ENCODE data around the gene PDCD1. TPM values are rescaled to one million over a fixed set of nuclear protein-coding genes. Genes with fewer than 3 reads are reported as not detected.

PDCD1 gene
- total and polyA plus RNA-seq, 10 of the 15 experiments (the other 5 are each of a cell fraction or from before 2014, with no cell fraction given) = 0.62 to 6.4 (median 2.9) TPM; not detected in 2

GRCh38 chr2:241901500-241902351 is 43.0 kb upstream of the PDCD1 start:
- ChIA-PET SMC1A (ENCODE audit: uncharacterized antibody, unreplicated experiment) (no interaction called here), CTCF (no interaction called here), POLR2A (no interaction called here), RAD21 (ENCODE audit: unreplicated experiment) (no interaction called here)
- no peaks in the 10 kb centered on the region; the same call in 2 of the 3 replicates for H3K9me3 ChIP-seq (replicated peaks; ENCODE audit: control insufficient read depth, insufficient read depth, low read length)
- no peak overlapping the region for H3K9ac ChIP-seq (ENCODE audit: control insufficient read depth, insufficient read depth, low read length)
- in situ Hi-C loops (cut with MboI) = no loop called here
- FAIRE-seq (no peak), ATAC-seq (no peak), DNase-seq (ENCODE audit: low read depth, low spot score) (no peak)
- intact Hi-C loops (cut with micrococcal nuclease; ENCODE audit: unreplicated experiment) = no loop called here
- no peaks in the 10 kb centered on the region for H3K27me3 ChIP-seq (replicated peaks in 1 of 2; ENCODE audit: control insufficient read depth in 2 of 2, insufficient read depth in 2 of 2, low read length in 1 of 2)
- H3K4me1 ChIP-seq (ENCODE audit: control insufficient read depth, insufficient read depth, low read length) = no peaks in the 10 kb centered on the region
- H3K4me3 ChIP-seq = no peak overlapping the region
- BruUV-seq (replicated peaks) = no TSS peak
- 93% methylated on average over 43 of the region's 54 CpGs for WGBS (ENCODE audit: insufficient coverage, insufficient replicate concordance, low lambda C conversion rate, missing lambda C conversion rate)
- H3K27ac ChIP-seq (ENCODE audit: control insufficient read depth, insufficient read depth) = no peak overlapping the region
- no peak overlapping the region for H3K4me2 ChIP-seq (ENCODE audit: control insufficient read depth, insufficient read depth)
- no peaks in the 10 kb centered on the region; a peak in 1 of 4 replicates for H3K36me3 ChIP-seq (ENCODE audit: control insufficient read depth in 2 of 2, insufficient read depth in 2 of 2, low read length in 1 of 2)
- no peaks in the 10 kb centered on the region for H3K79me2 ChIP-seq (ENCODE audit: control insufficient read depth, insufficient read depth, low read length)
- no peak overlapping the region for H2AFZ ChIP-seq (ENCODE audit: control insufficient read depth, low read depth, low read length)
- TF ChIP-seq SMAD5 (IDR thresholded peaks at IDR 0.05; ENCODE audit: low read depth) (no peak), EGR1 (IDR thresholded peaks at IDR 0.05; ENCODE audit: borderline replicate concordance in 1 of 2, low read depth in 2 of 2, low read length in 2 of 2) (no peak), SREBF1 (IDR thresholded peaks at IDR 0.05; ENCODE audit: low read length) (no peak), NR2C1 (IDR thresholded peaks at IDR 0.05) (no peak)
- H4K20me1 ChIP-seq (ENCODE audit: control insufficient read depth, insufficient read depth) = no peaks in the 10 kb centered on the region

- ATAC-seq (no peak), FAIRE-seq (no peak), DNase-seq (ENCODE audit: low read depth, low spot score) (no peak)
- no peak overlapping the region for H3K9ac ChIP-seq (ENCODE audit: control insufficient read depth, insufficient read depth, low read length)
- H3K4me3 ChIP-seq = no peak overlapping the region
- H3K9me3 ChIP-seq (replicated peaks; ENCODE audit: control insufficient read depth, insufficient read depth, low read length) = no peaks in the 10 kb centered on the region; the same call in 2 of the 3 replicates
- CTCF ChIA-PET = no interaction called here
- SMC1A ChIA-PET (ENCODE audit: uncharacterized antibody, unreplicated experiment) = no interaction called here
- no TSS peak for BruUV-seq (replicated peaks)
- no peaks in the 10 kb centered on the region for H4K20me1 ChIP-seq (ENCODE audit: control insufficient read depth, insufficient read depth)
- H3K4me1 ChIP-seq (ENCODE audit: control insufficient read depth, insufficient read depth, low read length) = no peaks in the 10 kb centered on the region
- no peak overlapping the region for H3K27ac ChIP-seq (ENCODE audit: control insufficient read depth, insufficient read depth)
- POLR2A ChIA-PET = no interaction called here
- intact Hi-C loops (cut with micrococcal nuclease; ENCODE audit: unreplicated experiment) = no loop called here
- no peak overlapping the region for H3K4me2 ChIP-seq (ENCODE audit: control insufficient read depth, insufficient read depth)
- WGBS (ENCODE audit: insufficient coverage, insufficient replicate concordance, low lambda C conversion rate, missing lambda C conversion rate) = 91% methylated on average over 7 of the region's 21 CpGs
- H3K36me3 ChIP-seq (ENCODE audit: control insufficient read depth in 2 of 2, insufficient read depth in 2 of 2, low read length in 1 of 2) = no peaks in the 10 kb centered on the region; a peak in 1 of 4 replicates
- no peak overlapping the region for H2AFZ ChIP-seq (ENCODE audit: control insufficient read depth, low read depth, low read length)
- in situ Hi-C loops (cut with MboI) = no loop called here
- H3K27me3 ChIP-seq (replicated peaks in 1 of 2; ENCODE audit: control insufficient read depth in 2 of 2, insufficient read depth in 2 of 2, low read length in 1 of 2) = no peaks in the 10 kb centered on the region
- RAD21 ChIA-PET (ENCODE audit: unreplicated experiment) = no interaction called here
- H3K79me2 ChIP-seq (ENCODE audit: control insufficient read depth, insufficient read depth, low read length) = no peaks in the 10 kb centered on the region
- TF ChIP-seq STAT3 (IDR thresholded peaks at IDR 0.05; ENCODE audit: low read depth, low read length) = no peak
- TF ChIP-seq NR2C1 (IDR thresholded peaks at IDR 0.05) = no peak
- no peak for TF ChIP-seq ZNF274 (IDR thresholded peaks at IDR 0.05; ENCODE audit: insufficient read depth, insufficient read length)
- TF ChIP-seq YY1 (IDR thresholded peaks at IDR 0.05; ENCODE audit: low read depth, low read length) = no peak
- no peak for TF ChIP-seq BHLHE40 (IDR thresholded peaks at IDR 0.05; ENCODE audit: borderline replicate concordance in 1 of 2, low read depth in 2 of 2, low read length in 1 of 2)
- TF ChIP-seq NFYB (IDR thresholded peaks at IDR 0.05; ENCODE audit: insufficient read depth, low read depth, low read length) = no peak
- TF ChIP-seq BRCA1 (IDR thresholded peaks at IDR 0.05; ENCODE audit: low read depth, low read length) = no peak
- TF ChIP-seq ETV6 (conservative IDR thresholded peaks at IDR 0.05 in 1 of 2, IDR thresholded peaks at IDR 0.05 in 1 of 2; ENCODE audit: borderline replicate concordance in 1 of 2, low read depth in 1 of 2) = no peak
- no peak for TF ChIP-seq ZBTB40 (IDR thresholded peaks at IDR 0.05; ENCODE audit: borderline replicate concordance)
- no peak for TF ChIP-seq PAX8 (IDR thresholded peaks at IDR 0.05)
- no peak for TF ChIP-seq NR2F1 (conservative IDR thresholded peaks at IDR 0.05)
These were observed 42.3 kb upstream of the PDCD1 start for GRCh38 chr2:241901018-241901380.
